K562 (cell line): ENCODE measurements around the gene ST8SIA2.

Source experiments
- ATF4 ChIP-seq: fragments of 450-650 bp; formaldehyde crosslinking; IDR thresholded peaks from 2 replicates; pipeline ENCODE4 v1.4.0; 2022; ENCODE audit warnings: mild to moderate bottlenecking, moderate library complexity
- COPS2 ChIP-seq: fragments of 450-650 bp; conservative IDR thresholded peaks from 2 replicates; pipeline ENCODE4 v1.6.1; 2016; ENCODE audit warnings: mild to moderate bottlenecking, moderate library complexity
- EP300 ChIP-seq: IDR thresholded peaks from 2 replicates; pipeline ENCODE4 v1.6.1; 2012; ENCODE audit warnings: low read length, improper control_type of control experiment
- FOXA3 ChIP-seq, 2 experiments: fragments of 450-650 bp in 1 of 2; sonication (generic) in 1 of 2; formaldehyde crosslinking; IDR thresholded peaks in 1 of 2; conservative IDR thresholded peaks in 1 of 2; 2 replicates each; pipeline versions ENCODE4 v1.4.0 to v1.8.0; 2020 to 2022; ENCODE audit warnings: mild to moderate bottlenecking in 2 of 2, missing genetic modification reagents in 1 of 2
- HMBOX1 ChIP-seq: sonication (generic); IDR thresholded peaks from 2 replicates; pipeline ENCODE4 v1.6.1; 2016
- HNRNPK ChIP-seq: fragments of 200-400 bp; formaldehyde crosslinking; IDR thresholded peaks from one replicate; pipeline ENCODE4 v1.6.1; 2018; ENCODE audit warnings: mild to moderate bottlenecking, low read depth, low read length; ENCODE audit not compliant: poor library complexity, severe bottlenecking
- IRF9 ChIP-seq: fragments of 450-650 bp; IDR thresholded peaks from 2 replicates; pipeline ENCODE4 v1.6.1; 2016; ENCODE audit warnings: missing biosample characterization, missing genetic modification characterization
- TEAD4 ChIP-seq, 2 experiments: sonication (generic) in 1 of 2; formaldehyde crosslinking in 1 of 2; IDR thresholded peaks; 2 replicates each; pipeline versions ENCODE4 v1.6.1 to v1.8.0; 2012 to 2022; ENCODE audit warnings: borderline replicate concordance in 1 of 2, inconsistent platforms in 1 of 2, low read length in 1 of 2, mild to moderate bottlenecking in 1 of 2, missing genetic modification reagents in 1 of 2
- ZFX ChIP-seq: sonication (generic); formaldehyde crosslinking; IDR thresholded peaks from 2 replicates; pipeline ENCODE4 v1.8.0; 2022; ENCODE audit warnings: mild to moderate bottlenecking, missing genetic modification reagents, moderate library complexity
- ZNF263 ChIP-seq: sonication (generic); formaldehyde crosslinking; IDR thresholded peaks from 2 replicates; pipeline ENCODE4 v1.8.0; 2022; ENCODE audit warnings: mild to moderate bottlenecking, missing genetic modification reagents, borderline replicate concordance
- TF ChIP-seq, protein P1 (sequence below), 2 experiments: fragments of 450-650 bp; formaldehyde crosslinking in 1 of 2; IDR thresholded peaks; 2 replicates each; pipeline versions ENCODE4 v1.4.0 to v1.6.1; 2014 to 2020; ENCODE audit warnings: mild to moderate bottlenecking in 2 of 2, borderline replicate concordance in 1 of 2, low read depth in 1 of 2
- TF ChIP-seq, protein P2 (sequence below): sonication (generic); formaldehyde crosslinking; IDR thresholded peaks from 2 replicates; pipeline ENCODE4 v1.8.1; 2023; ENCODE audit warnings: mild to moderate bottlenecking, missing genetic modification reagents
- TF ChIP-seq, protein P3 (sequence below), 3 experiments: IDR thresholded peaks in 2 of 3; conservative IDR thresholded peaks in 1 of 3; 2 replicates each; pipeline ENCODE4 v1.5.1; 2011 to 2012; ENCODE audit warnings: low read length in 3 of 3, mild to moderate bottlenecking in 3 of 3, control low read depth in 2 of 3, improper control_type of control experiment in 1 of 3, inconsistent platforms in 1 of 3, low read depth in 1 of 3, mixed read lengths in 1 of 3, moderate library complexity in 1 of 3; ENCODE audit not compliant: insufficient read depth in 2 of 3
- TF ChIP-seq, protein P4 (sequence below): fragments of 250-450 bp; sonication (Bioruptor Pico); IDR thresholded peaks from 2 replicates; pipeline ENCODE4 v1.5.0; 2020; ENCODE audit warnings: mild to moderate bottlenecking, borderline replicate concordance

GRCh38 chr15:92409521-92409920, 15.8 kb downstream of the ST8SIA2 start:
- TF ChIP-seq HMBOX1 = no peak
- TF ChIP-seq EP300 = no peak
- no peak for TF ChIP-seq ATF4
- TF ChIP-seq ZNF263 (CRISPR knock-in tag) = no peak
- TF ChIP-seq COPS2 = no peak
- TF ChIP-seq IRF9 = no peak
- TF ChIP-seq HNRNPK = no peak
- TF ChIP-seq ZFX (CRISPR knock-in tag) = no peak
- TF ChIP-seq FOXA3 (CRISPR knock-in tag; conservative IDR thresholded peaks at IDR 0.05 in 1 of 2, IDR thresholded peaks at IDR 0.05 in 1 of 2) = no peak
- TF ChIP-seq TEAD4 (IDR thresholded peaks at IDR 0.05; ENCODE audit: low read length) = no peak
- no peak for TF ChIP-seq TEAD4 (CRISPR knock-in tag; IDR thresholded peaks at IDR 0.05; ENCODE audit: borderline replicate concordance)
- TF ChIP-seq, protein P1, sequence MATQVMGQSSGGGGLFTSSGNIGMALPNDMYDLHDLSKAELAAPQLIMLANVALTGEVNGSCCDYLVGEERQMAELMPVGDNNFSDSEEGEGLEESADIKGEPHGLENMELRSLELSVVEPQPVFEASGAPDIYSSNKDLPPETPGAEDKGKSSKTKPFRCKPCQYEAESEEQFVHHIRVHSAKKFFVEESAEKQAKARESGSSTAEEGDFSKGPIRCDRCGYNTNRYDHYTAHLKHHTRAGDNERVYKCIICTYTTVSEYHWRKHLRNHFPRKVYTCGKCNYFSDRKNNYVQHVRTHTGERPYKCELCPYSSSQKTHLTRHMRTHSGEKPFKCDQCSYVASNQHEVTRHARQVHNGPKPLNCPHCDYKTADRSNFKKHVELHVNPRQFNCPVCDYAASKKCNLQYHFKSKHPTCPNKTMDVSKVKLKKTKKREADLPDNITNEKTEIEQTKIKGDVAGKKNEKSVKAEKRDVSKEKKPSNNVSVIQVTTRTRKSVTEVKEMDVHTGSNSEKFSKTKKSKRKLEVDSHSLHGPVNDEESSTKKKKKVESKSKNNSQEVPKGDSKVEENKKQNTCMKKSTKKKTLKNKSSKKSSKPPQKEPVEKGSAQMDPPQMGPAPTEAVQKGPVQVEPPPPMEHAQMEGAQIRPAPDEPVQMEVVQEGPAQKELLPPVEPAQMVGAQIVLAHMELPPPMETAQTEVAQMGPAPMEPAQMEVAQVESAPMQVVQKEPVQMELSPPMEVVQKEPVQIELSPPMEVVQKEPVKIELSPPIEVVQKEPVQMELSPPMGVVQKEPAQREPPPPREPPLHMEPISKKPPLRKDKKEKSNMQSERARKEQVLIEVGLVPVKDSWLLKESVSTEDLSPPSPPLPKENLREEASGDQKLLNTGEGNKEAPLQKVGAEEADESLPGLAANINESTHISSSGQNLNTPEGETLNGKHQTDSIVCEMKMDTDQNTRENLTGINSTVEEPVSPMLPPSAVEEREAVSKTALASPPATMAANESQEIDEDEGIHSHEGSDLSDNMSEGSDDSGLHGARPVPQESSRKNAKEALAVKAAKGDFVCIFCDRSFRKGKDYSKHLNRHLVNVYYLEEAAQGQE (IDR thresholded peaks at IDR 0.05; ENCODE audit: borderline replicate concordance) = no peak
- TF ChIP-seq, protein P1 (CRISPR knock-in tag; IDR thresholded peaks at IDR 0.05; ENCODE audit: low read depth) = no peak
- TF ChIP-seq, protein P2, sequence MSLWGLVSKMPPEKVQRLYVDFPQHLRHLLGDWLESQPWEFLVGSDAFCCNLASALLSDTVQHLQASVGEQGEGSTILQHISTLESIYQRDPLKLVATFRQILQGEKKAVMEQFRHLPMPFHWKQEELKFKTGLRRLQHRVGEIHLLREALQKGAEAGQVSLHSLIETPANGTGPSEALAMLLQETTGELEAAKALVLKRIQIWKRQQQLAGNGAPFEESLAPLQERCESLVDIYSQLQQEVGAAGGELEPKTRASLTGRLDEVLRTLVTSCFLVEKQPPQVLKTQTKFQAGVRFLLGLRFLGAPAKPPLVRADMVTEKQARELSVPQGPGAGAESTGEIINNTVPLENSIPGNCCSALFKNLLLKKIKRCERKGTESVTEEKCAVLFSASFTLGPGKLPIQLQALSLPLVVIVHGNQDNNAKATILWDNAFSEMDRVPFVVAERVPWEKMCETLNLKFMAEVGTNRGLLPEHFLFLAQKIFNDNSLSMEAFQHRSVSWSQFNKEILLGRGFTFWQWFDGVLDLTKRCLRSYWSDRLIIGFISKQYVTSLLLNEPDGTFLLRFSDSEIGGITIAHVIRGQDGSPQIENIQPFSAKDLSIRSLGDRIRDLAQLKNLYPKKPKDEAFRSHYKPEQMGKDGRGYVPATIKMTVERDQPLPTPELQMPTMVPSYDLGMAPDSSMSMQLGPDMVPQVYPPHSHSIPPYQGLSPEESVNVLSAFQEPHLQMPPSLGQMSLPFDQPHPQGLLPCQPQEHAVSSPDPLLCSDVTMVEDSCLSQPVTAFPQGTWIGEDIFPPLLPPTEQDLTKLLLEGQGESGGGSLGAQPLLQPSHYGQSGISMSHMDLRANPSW (CRISPR knock-in tag) = no peak
- TF ChIP-seq, protein P3, sequence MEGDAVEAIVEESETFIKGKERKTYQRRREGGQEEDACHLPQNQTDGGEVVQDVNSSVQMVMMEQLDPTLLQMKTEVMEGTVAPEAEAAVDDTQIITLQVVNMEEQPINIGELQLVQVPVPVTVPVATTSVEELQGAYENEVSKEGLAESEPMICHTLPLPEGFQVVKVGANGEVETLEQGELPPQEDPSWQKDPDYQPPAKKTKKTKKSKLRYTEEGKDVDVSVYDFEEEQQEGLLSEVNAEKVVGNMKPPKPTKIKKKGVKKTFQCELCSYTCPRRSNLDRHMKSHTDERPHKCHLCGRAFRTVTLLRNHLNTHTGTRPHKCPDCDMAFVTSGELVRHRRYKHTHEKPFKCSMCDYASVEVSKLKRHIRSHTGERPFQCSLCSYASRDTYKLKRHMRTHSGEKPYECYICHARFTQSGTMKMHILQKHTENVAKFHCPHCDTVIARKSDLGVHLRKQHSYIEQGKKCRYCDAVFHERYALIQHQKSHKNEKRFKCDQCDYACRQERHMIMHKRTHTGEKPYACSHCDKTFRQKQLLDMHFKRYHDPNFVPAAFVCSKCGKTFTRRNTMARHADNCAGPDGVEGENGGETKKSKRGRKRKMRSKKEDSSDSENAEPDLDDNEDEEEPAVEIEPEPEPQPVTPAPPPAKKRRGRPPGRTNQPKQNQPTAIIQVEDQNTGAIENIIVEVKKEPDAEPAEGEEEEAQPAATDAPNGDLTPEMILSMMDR (IDR thresholded peaks at IDR 0.05 in 2 of 3, conservative IDR thresholded peaks at IDR 0.05 in 1 of 3; ENCODE audit: insufficient read depth in 2 of 3, low read depth in 1 of 3, low read length in 3 of 3) = no peak
- TF ChIP-seq, protein P4, sequence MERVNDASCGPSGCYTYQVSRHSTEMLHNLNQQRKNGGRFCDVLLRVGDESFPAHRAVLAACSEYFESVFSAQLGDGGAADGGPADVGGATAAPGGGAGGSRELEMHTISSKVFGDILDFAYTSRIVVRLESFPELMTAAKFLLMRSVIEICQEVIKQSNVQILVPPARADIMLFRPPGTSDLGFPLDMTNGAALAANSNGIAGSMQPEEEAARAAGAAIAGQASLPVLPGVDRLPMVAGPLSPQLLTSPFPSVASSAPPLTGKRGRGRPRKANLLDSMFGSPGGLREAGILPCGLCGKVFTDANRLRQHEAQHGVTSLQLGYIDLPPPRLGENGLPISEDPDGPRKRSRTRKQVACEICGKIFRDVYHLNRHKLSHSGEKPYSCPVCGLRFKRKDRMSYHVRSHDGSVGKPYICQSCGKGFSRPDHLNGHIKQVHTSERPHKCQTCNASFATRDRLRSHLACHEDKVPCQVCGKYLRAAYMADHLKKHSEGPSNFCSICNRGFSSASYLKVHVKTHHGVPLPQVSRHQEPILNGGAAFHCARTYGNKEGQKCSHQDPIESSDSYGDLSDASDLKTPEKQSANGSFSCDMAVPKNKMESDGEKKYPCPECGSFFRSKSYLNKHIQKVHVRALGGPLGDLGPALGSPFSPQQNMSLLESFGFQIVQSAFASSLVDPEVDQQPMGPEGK (CRISPR knock-in tag) = no peak
